IPS-11a (cell line): ENCODE results near the gene MB.

Experiments
- H3K4me3 ChIP-seq: one replicate; pipeline ENCODE4 v1.5.1; 2013; ENCODE audit warnings: low read depth, low read length, control low read depth

Gene MB

DNA sequence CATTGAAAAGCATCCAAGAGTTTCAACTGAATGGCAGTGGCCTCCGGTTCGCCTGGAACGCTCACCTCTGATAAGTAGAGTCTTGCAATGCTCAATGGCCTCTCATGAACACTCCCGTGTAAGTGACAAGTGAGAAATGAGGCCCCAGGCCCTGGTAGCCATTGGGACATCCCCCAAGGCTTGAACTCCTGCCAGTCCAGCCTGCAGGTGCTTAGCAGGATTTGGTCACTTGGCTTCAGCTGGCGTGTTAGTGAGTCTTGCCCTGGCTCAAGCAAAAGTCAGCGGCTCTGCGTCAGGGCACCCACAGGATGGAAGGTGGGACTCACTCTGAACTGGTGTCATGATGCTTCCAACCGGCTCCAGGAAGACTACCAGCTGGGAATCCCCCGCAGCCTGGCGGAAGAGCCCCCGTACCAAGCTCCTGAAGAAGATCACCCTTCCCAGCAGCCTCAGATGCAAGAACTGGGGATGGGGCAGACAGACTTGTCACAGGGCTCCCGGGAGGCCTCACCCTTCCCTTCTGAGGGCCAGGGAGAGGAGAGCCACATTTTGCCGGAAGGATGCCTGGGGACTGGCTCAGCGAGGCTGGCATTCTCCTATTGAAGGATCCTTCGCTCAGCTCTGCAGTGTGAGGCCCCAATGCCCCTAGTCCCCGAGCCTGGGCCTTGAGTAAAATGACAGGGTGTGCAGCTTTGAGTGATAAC is 19.3 kb downstream of the MB start:
- H3K4me3 ChIP-seq: no peak overlapping the region

- H3K4me3 ChIP-seq: no peak overlapping the region
Observed at GRCh38 chr22:35596821-35597220, 20.3 kb downstream of the MB start.

DNA sequence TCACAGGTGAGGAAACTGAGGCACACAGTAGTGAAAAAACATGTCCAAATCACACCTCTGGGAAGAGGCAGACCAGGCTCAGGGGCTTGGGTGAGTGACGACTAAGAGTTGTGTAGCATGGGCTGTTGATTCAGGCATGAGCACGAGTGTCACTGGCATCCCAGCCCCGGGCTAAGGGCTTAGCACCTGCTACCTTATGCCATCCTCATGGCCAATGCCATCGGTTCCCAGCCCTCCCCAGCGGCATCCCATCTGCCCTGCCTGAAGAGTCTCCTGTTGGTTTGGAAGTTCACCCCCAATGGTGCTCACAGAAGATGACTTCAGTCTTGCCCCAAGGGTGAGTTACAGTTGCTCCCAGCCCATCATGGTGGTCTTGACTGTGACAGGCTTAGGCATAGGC is 22.4 kb downstream of the MB start:
- no peak overlapping the region for H3K4me3 ChIP-seq

DNA sequence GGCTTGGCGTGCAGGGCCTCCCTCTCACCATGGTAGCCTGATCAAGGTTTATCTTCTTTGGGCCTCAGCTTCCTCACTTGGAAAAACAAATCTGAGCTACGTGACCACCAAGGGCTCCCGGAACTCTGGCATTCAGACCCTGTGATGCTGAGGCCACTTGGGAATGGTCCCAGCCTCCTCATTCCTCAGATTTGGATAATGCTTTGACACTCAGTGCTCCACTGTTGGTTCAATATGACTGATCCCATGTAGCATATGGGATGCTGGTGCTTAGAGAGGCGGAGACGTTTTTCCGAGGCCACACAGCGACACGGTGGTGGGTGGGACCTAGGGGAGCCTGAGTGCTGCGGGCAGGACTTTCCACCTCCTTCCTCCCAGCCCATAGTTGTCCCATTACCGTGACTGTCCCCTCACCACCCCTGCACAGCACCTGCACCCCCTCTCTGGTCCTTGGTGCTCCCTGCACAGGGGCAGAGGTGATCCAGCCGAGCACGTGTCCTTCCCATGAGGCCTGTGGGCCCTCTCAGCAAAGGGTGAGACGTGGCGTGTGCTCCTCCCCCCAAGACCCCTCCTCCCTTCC is 23.1 kb downstream of the MB start:
- no peak overlapping the region for H3K4me3 ChIP-seq

DNA sequence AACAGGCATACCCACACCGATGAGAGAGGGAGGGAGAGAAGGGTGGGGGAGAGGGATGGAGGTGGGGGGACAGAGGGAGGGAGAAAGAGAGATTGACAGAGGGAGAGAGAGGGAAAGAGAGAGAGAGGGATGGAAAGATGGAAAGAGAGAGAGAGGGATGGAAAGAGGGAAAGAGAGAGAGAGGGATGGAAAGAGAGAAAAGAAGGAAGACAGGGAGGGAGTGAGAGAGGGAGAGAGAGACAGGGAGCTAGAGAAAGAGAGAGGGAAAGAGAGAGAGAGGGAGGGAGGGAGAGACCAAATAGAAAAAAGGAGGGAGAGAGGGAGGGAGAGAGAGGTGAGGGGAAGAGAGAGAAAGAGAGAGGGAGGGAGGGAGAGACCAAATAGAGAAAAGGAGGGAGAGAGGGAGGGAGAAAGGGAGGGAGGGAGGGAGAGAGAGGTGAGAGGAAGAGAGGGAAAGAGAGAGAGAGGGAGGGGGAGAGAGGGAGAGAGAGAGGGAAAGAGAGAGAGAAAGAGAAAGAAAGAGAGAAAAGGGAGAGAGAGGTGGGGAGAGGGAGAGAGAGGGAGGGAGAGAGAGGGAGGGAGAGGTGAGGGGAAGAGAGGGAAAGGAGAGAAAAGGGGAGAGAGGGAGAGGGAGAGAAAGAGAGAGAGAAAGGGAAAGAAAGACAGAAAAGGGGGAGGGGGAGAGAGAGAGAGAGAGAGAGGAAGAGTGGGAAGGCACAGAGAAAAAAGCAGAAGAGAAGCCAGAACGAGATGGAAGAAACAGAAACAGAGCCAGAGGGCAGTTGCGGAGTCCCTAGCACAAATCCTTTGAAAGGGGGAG is 23.8 kb downstream of the MB start:
- no peak overlapping the region for H3K4me3 ChIP-seq

GRCh38 chr22:35592418-35592967 is 24.6 kb downstream of the MB start:
- H3K4me3 ChIP-seq: no peak overlapping the region

GRCh38 chr22:35591714-35592417 is 25.3 kb downstream of the MB start:
- H3K4me3 ChIP-seq: no peak overlapping the region

- no peak overlapping the region for H3K4me3 ChIP-seq
Observed at GRCh38 chr22:35590634-35591295, 26.4 kb downstream of the MB start.

DNA sequence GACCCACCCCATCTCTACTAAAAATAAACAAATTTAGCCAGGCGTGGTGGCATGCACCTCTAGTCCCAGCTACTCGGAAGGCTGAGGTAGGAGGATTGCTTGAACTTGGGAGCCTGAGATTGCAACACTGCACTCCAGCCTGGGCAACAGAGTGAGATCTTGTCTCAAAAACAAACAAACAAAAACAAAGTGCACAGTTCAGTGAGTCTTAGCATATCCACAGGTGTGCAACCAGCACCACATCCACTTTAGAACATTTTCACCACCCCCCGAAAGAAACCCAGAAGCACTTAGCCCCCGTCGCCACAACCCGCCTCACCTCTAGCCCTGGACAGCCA is 27.4 kb downstream of the MB start:
- no peak overlapping the region for H3K4me3 ChIP-seq

GRCh38 chr22:35589071-35589755 is 27.9 kb downstream of the MB start:
- no peak overlapping the region for H3K4me3 ChIP-seq

DNA sequence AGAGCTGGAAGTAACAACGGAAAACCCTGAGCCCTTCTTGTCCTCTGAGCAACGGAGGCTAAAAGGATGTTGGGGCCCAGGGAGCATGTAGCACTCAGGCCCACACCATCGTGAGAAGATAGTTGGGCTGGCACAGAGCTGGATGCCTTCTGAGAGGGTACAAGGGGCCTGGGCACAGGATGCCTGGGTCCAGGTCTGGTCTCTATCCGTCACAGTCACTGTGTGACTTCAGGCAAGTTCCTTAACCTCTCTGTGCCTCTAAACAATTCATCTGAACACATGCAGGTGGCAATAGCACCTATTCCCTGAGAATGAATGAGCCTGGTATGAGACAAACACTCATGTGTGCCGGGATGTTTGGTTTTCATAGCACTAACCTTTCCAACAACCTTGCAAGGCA is 29.2 kb downstream of the MB start:
- H3K4me3 ChIP-seq: no peak overlapping the region

DNA sequence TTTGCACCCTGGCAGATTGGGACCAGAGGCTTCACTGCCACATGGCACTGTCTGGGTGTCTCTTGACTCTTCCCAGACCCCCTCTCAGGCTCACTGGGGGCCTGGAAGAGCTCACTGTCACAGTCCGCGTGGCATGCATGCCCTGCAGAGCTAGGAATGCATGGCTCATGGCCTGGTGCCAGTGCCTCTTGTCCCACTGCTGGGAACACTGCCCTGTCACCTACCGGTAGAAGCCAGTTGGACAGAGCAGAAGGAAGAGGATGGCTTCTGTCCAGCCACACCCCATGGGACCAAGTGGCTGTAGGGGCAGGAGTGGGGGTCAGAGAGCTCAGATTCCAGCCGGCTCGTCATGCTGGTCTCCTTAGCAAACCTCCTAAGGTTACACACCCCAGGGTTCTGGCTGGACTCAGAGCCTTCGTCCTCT is 29.7 kb downstream of the MB start:
- no peak overlapping the region for H3K4me3 ChIP-seq

- H3K4me3 ChIP-seq: no peak overlapping the region
Observed at GRCh38 chr22:35586771-35587170, 30.4 kb downstream of the MB start.

GRCh38 chr22:35582861-35583670 is 34.1 kb downstream of the MB start:
- no peak overlapping the region for H3K4me3 ChIP-seq

GRCh38 chr22:35582218-35582860 is 34.8 kb downstream of the MB start:
- H3K4me3 ChIP-seq: no peak overlapping the region

DNA sequence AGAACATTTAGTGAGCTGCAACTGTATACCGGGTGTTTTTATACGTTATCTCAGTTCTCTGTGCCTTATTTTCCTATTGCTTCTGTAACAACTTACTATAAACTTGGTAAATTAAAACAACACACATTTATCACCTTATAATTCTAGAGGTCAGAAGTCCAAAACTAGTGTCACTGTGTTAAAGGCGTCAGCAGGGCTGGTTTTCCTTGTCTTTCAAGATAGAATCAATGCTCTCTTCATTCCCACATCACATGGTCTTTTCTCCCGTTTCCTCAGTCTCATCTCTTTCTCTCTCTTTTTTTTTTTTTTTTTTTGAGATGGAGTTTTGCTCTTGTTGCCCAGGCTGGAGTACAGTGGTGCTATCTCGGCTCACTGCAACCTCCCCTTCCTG is 36.1 kb downstream of the MB start:
- H3K4me3 ChIP-seq: no peak overlapping the region

DNA sequence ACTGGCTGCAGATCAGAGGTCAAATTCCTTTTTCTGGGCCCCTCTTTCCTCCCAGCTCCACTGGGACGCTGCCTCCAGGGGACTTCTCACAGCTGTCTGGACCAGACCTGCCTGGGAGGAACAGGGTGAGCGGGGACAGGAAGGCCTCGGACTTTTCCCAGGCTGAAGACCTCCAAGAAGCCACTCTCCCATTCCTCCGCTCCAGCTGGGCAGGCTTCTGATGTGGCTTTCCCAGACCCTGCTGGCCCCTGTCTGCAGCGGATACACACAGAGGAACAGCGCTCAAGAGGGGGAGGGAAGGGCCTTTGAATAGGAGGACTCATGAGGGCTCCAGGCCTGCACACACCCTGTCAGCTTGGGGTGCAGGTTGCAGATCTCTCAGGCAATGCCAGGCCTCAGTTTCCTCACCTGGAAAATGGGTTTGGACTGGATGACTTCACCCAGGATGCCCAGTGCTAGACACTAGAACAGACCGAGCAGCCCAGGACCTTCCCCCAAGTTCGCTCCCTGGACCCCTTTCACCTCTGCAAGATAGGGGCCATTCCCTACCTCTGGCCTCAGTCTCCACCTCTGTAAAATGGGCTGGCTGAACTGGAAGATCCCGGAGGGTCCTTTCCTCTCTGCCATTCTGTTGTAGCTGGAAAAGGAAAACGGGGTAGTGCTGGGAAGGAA is 36.6 kb downstream of the MB start:
- no peak overlapping the region for H3K4me3 ChIP-seq

- H3K4me3 ChIP-seq: no peak overlapping the region
Observed at GRCh38 chr22:35578836-35579575, 38.1 kb downstream of the MB start.
